SK-N-SH (cell line): Measurements from ENCODE around the gene SLC25A33.

Experiments used
- EZH2phosphoT487 ChIP-seq: fragments of 200-600 bp; sonication (generic); IDR thresholded peaks from 2 replicates; pipeline ENCODE4 v1.6.1; 2017; ENCODE audit warnings: low read depth, mixed run types, mild to moderate bottlenecking, antibody characterized with exemption, moderate library complexity, borderline replicate concordance
- FOSL2 ChIP-seq: IDR thresholded peaks from 2 replicates; pipeline ENCODE4 v1.4.0; 2012; ENCODE audit warnings: low read depth, mild to moderate bottlenecking, moderate library complexity, borderline replicate concordance
- FOXM1 ChIP-seq: IDR thresholded peaks from 2 replicates; pipeline ENCODE4 v1.4.0; 2012; ENCODE audit warnings: low read depth, mild to moderate bottlenecking
- GABPA ChIP-seq: IDR thresholded peaks from 2 replicates; pipeline ENCODE4 v1.4.0; 2012; ENCODE audit warnings: low read depth, mild to moderate bottlenecking
- RCOR1 ChIP-seq: fragments of 150-350 bp; IDR thresholded peaks from 2 replicates; pipeline ENCODE4 v1.6.1; 2017; ENCODE audit warnings: antibody characterized with exemption, low read length
- TAF1 ChIP-seq: IDR thresholded peaks from 2 replicates; pipeline ENCODE4 v1.6.1; 2012; ENCODE audit warnings: low read depth, mild to moderate bottlenecking, low read length, moderate library complexity, borderline replicate concordance
- YY1 ChIP-seq: IDR thresholded peaks from 2 replicates; pipeline ENCODE4 v1.4.0; 2012; ENCODE audit warnings: low read depth, mild to moderate bottlenecking
- TF ChIP-seq, protein P1 (sequence below): fragments of 200-600 bp; sonication (generic); IDR thresholded peaks from 2 replicates; pipeline ENCODE4 v1.6.1; 2017; ENCODE audit warnings: antibody characterized with exemption, mild to moderate bottlenecking, moderate library complexity
- TF ChIP-seq, protein P2 (sequence below): IDR thresholded peaks from 2 replicates; pipeline ENCODE4 v1.4.0; 2012; ENCODE audit warnings: low read depth
- TF ChIP-seq, protein P3 (sequence below): IDR thresholded peaks from 2 replicates; pipeline ENCODE4 v1.6.1; 2012; ENCODE audit warnings: mild to moderate bottlenecking, low read depth, low read length, moderate library complexity

DNA sequence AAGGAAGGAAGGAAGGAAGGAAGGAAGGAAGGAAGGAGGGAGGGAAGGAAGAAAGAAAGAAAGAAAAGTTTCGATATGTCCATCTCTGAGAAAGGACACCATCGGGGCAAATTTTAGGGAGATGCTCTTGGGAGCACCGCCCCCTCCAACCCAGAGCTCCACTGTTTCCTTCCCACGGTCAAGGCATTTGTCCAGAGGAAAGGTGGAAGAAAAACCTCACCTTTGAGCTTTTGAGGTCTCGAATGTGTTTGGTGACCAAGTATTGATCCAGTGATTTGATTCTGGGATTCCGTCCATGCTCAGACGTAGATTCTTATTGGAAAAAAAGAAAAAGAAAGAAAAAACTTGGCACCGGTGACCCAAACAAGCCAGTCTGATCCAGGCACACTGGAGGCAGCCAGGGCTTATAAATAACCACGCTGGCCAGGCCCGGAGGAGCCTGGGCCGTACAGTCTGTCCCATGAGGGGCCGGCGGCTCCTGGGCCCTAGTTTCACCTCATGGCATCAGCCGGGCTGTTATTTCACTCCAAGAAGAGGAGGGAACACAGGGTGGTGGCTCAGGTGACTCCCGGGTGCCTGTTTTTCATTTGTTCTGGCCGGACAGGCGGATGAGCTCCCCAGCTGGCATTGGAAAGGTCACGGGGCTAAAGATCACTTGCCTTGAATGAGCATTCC lies 36.1 kb upstream of the SLC25A33 start:
- TF ChIP-seq YY1 = no peak
- TF ChIP-seq, protein P1, sequence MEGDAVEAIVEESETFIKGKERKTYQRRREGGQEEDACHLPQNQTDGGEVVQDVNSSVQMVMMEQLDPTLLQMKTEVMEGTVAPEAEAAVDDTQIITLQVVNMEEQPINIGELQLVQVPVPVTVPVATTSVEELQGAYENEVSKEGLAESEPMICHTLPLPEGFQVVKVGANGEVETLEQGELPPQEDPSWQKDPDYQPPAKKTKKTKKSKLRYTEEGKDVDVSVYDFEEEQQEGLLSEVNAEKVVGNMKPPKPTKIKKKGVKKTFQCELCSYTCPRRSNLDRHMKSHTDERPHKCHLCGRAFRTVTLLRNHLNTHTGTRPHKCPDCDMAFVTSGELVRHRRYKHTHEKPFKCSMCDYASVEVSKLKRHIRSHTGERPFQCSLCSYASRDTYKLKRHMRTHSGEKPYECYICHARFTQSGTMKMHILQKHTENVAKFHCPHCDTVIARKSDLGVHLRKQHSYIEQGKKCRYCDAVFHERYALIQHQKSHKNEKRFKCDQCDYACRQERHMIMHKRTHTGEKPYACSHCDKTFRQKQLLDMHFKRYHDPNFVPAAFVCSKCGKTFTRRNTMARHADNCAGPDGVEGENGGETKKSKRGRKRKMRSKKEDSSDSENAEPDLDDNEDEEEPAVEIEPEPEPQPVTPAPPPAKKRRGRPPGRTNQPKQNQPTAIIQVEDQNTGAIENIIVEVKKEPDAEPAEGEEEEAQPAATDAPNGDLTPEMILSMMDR = no peak
- TF ChIP-seq GABPA = no peak
- TF ChIP-seq, protein P2, sequence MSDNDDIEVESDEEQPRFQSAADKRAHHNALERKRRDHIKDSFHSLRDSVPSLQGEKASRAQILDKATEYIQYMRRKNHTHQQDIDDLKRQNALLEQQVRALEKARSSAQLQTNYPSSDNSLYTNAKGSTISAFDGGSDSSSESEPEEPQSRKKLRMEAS = no peak
- TF ChIP-seq TAF1 = no peak
- TF ChIP-seq RCOR1 = no peak
- TF ChIP-seq, protein P3, sequence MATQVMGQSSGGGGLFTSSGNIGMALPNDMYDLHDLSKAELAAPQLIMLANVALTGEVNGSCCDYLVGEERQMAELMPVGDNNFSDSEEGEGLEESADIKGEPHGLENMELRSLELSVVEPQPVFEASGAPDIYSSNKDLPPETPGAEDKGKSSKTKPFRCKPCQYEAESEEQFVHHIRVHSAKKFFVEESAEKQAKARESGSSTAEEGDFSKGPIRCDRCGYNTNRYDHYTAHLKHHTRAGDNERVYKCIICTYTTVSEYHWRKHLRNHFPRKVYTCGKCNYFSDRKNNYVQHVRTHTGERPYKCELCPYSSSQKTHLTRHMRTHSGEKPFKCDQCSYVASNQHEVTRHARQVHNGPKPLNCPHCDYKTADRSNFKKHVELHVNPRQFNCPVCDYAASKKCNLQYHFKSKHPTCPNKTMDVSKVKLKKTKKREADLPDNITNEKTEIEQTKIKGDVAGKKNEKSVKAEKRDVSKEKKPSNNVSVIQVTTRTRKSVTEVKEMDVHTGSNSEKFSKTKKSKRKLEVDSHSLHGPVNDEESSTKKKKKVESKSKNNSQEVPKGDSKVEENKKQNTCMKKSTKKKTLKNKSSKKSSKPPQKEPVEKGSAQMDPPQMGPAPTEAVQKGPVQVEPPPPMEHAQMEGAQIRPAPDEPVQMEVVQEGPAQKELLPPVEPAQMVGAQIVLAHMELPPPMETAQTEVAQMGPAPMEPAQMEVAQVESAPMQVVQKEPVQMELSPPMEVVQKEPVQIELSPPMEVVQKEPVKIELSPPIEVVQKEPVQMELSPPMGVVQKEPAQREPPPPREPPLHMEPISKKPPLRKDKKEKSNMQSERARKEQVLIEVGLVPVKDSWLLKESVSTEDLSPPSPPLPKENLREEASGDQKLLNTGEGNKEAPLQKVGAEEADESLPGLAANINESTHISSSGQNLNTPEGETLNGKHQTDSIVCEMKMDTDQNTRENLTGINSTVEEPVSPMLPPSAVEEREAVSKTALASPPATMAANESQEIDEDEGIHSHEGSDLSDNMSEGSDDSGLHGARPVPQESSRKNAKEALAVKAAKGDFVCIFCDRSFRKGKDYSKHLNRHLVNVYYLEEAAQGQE = no peak
- no peak for TF ChIP-seq EZH2phosphoT487
- no peak for TF ChIP-seq FOSL2
- no peak for TF ChIP-seq FOXM1
